ENCODE measurements around the gene PAM.

DNA sequence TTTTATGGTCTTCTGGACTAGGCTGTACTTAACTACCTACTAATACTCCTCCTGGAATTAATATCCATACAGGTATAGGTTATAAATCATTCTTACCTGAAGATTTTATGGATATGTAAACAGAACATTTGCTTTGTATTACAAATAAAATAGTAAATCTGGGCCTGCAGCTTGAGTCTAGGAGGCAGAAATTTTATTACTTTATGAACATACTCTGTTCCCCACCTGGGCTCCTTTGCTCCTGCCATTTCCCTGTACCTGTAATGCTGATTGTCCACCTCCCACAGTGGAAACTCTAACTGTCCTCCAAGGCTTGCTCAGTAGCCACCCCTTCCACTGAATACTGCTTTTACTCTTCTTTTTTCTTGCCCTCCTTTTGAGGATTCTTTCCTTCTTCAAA is 108.0 kb downstream of the PAM start:
- TF ChIP-seq CTCF (conservative IDR thresholded peaks at IDR 0.05; ENCODE audit: low read depth, low read length) (no peak), EZH2phosphoT487 (IDR thresholded peaks at IDR 0.05; ENCODE audit: borderline replicate concordance, low read length) (no peak)

Data from PC-3 (cell line).